Uterus (tissue), 2 donors: ENCODE results near the gene ITPKC.

Source experiments
- POLR2A ChIP-seq, 2 donors: fragments of 450-650 bp; IDR thresholded peaks; one replicate each; pipeline ENCODE4 v1.6.1; 2016; ENCODE audit warnings: antibody characterized with exemption in 2 of 2, mild to moderate bottlenecking in 1 of 2, moderate library complexity in 1 of 2
- TF ChIP-seq, protein P1 (sequence below), 4 experiments: fragments of 200-600 bp in 2 of 4; fragments of 450-650 bp in 2 of 4; sonication (generic) in 2 of 4; IDR thresholded peaks; one replicate each; pipeline ENCODE4 v1.5.1; 2016 to 2019; ENCODE audit warnings: antibody characterized with exemption in 4 of 4, mild to moderate bottlenecking in 2 of 4, moderate library complexity in 1 of 4

DNA sequence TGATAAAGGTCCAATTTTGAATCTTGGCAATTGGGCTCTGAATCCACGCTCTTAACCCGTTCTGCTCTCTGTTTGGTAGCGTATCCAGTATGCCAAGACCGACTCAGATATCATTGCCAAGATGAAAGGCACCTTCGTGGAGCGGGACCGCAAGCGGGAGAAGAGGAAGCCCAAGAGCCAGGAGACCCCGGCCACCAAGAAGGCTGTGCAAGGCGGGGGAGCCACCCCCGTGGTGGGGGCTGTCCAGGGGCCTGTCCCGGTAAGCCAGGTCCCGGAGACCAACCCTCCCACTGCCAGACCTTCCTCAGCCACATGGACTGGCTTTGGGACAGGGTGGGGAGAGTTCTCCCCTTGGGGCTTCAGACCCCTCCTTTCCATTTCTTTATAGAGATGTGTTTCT, 42.4 kb downstream of the ITPKC start:
- TF ChIP-seq, protein P1, sequence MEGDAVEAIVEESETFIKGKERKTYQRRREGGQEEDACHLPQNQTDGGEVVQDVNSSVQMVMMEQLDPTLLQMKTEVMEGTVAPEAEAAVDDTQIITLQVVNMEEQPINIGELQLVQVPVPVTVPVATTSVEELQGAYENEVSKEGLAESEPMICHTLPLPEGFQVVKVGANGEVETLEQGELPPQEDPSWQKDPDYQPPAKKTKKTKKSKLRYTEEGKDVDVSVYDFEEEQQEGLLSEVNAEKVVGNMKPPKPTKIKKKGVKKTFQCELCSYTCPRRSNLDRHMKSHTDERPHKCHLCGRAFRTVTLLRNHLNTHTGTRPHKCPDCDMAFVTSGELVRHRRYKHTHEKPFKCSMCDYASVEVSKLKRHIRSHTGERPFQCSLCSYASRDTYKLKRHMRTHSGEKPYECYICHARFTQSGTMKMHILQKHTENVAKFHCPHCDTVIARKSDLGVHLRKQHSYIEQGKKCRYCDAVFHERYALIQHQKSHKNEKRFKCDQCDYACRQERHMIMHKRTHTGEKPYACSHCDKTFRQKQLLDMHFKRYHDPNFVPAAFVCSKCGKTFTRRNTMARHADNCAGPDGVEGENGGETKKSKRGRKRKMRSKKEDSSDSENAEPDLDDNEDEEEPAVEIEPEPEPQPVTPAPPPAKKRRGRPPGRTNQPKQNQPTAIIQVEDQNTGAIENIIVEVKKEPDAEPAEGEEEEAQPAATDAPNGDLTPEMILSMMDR (IDR thresholded peaks at IDR 0.05), result no peak
- TF ChIP-seq POLR2A (IDR thresholded peaks at IDR 0.05), result no peak
